Measurements from ENCODE around the gene VEPH1.

Gene VEPH1

DNA sequence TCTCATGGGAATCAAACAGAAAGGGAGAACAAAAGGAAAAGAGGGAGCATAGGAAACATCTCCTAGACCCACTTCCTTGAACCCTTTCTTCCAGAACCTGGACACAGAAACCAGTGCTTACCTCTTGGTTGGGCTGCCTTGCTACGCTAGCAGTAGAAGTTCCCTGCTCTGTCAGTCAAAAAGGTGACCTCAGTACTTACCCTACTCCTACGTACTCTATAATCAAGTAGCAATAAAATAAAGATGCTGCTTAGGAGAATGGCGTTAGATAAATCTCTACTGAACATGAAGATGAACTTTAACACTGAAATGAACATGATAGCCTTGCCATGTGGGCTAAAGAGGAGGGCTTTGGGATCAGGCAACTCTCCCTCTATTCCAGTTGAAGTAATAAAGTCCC is 7.4 kb downstream of the VEPH1 start:
- TF ChIP-seq, protein P1, sequence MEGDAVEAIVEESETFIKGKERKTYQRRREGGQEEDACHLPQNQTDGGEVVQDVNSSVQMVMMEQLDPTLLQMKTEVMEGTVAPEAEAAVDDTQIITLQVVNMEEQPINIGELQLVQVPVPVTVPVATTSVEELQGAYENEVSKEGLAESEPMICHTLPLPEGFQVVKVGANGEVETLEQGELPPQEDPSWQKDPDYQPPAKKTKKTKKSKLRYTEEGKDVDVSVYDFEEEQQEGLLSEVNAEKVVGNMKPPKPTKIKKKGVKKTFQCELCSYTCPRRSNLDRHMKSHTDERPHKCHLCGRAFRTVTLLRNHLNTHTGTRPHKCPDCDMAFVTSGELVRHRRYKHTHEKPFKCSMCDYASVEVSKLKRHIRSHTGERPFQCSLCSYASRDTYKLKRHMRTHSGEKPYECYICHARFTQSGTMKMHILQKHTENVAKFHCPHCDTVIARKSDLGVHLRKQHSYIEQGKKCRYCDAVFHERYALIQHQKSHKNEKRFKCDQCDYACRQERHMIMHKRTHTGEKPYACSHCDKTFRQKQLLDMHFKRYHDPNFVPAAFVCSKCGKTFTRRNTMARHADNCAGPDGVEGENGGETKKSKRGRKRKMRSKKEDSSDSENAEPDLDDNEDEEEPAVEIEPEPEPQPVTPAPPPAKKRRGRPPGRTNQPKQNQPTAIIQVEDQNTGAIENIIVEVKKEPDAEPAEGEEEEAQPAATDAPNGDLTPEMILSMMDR (IDR thresholded peaks at IDR 0.05; ENCODE audit: low read depth, low read length): no peak
- Histone ChIP-seq H3K27me3 (ENCODE audit: insufficient read depth, low read depth, severe bottlenecking) (no peaks in the 10 kb centered on the region), H3K4me3 (ENCODE audit: low read depth, low read length) (no peak overlapping the region), H3K9me3 (ENCODE audit: severe bottlenecking) (no peaks in the 10 kb centered on the region), H3K27ac (no peak overlapping the region), H3K36me3 (no peaks in the 10 kb centered on the region)
- DNase-seq: no peak

GRCh38 chr3:157494581-157495281 is 8.5 kb downstream of the VEPH1 start:
- Histone ChIP-seq H3K4me3 (ENCODE audit: low read depth, low read length) (no peak overlapping the region), H3K36me3 (no peaks in the 10 kb centered on the region), H3K9me3 (ENCODE audit: severe bottlenecking) (no peaks in the 10 kb centered on the region), H3K27me3 (ENCODE audit: insufficient read depth, low read depth, severe bottlenecking) (no peaks in the 10 kb centered on the region), H3K27ac (no peak overlapping the region)
- DNase-seq: no peak
- TF ChIP-seq, protein P1 (IDR thresholded peaks at IDR 0.05; ENCODE audit: low read depth, low read length): no peak

GRCh38 chr3:157493627-157494550 is 9.3 kb downstream of the VEPH1 start:
- Histone ChIP-seq H3K27ac (no peak overlapping the region), H3K4me3 (ENCODE audit: low read depth, low read length) (no peak overlapping the region), H3K27me3 (ENCODE audit: insufficient read depth, low read depth, severe bottlenecking) (no peaks in the 10 kb centered on the region), H3K36me3 (no peaks in the 10 kb centered on the region), H3K9me3 (ENCODE audit: severe bottlenecking) (no peaks in the 10 kb centered on the region)
- TF ChIP-seq, protein P1 (IDR thresholded peaks at IDR 0.05; ENCODE audit: low read depth, low read length): 0 out of 2 replicates have a peak, but pooled peaks have one; percentile 14
- DNase-seq: no peak

GRCh38 chr3:157491136-157491535 is 12.1 kb downstream of the VEPH1 start:
- TF ChIP-seq, protein P1 (IDR thresholded peaks at IDR 0.05; ENCODE audit: low read depth, low read length): no peak
- Histone ChIP-seq H3K9me3 (ENCODE audit: severe bottlenecking) (no peaks in the 10 kb centered on the region), H3K4me3 (ENCODE audit: low read depth, low read length) (no peak overlapping the region), H3K36me3 (no peaks in the 10 kb centered on the region), H3K27me3 (ENCODE audit: insufficient read depth, low read depth, severe bottlenecking) (no peaks in the 10 kb centered on the region), H3K27ac (no peak overlapping the region)
- no peak for DNase-seq

- TF ChIP-seq, protein P1 (IDR thresholded peaks at IDR 0.05; ENCODE audit: low read depth, low read length): no peak
- no peak overlapping the region for H3K27ac ChIP-seq
- DNase-seq: no peak
- no peaks in the 10 kb centered on the region for H3K36me3 ChIP-seq
- no peaks in the 10 kb centered on the region for H3K27me3 ChIP-seq (ENCODE audit: insufficient read depth, low read depth, severe bottlenecking)
- H3K9me3 ChIP-seq (ENCODE audit: severe bottlenecking): no peaks in the 10 kb centered on the region
- no peak overlapping the region for H3K4me3 ChIP-seq (ENCODE audit: low read depth, low read length)
Measured at GRCh38 chr3:157488144-157488543, 15.1 kb downstream of the VEPH1 start.
